ENCODE results near the gene DDX1.
A peak's percentile ranks its signal among the peaks of the same experiment; 100 is the strongest.
"Not testable (repeated sequence)": the region's sequence is repeated elsewhere in the genome, so short reads cannot be mapped to it uniquely, and the experiment has no call there.

DDX1 gene

GRCh38 chr2:15591692-15592463 lies at the start of gene DDX1:
Gene DDX1 (plus strand): TSS chr2:15591868. CDS start chr2:15591934, 66 bp downstream.
- DNase-seq, result peak; percentile 100

GRCh38 chr2:15542269-15542668 lies 49.4 kb upstream of the DDX1 start:
- DNase-seq, result not testable (repeated sequence)

DNA sequence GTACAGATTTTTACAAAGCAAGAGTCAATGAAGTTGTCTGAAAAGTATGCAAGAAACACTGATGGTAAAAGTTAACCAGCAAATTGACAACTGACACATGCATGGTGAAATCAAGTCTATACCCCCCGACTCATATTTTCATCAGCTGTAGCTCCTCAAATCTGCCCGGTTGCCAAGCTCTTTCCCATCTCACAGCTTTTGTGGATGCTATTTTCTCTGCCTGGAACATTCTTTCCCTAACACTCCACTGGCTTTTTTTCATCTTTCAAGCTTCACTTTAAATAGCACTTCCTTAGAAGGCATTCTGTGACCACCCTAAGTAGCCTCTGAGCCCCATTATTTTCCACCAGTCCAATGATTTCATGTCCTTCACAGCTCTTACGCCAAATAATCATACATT lies 48.6 kb upstream of the DDX1 start:
- no peak for DNase-seq

- DNase-seq, result no peak
Observed at GRCh38 chr2:15543541-15543940, 48.1 kb upstream of the DDX1 start.

- no peak for DNase-seq
Observed at GRCh38 chr2:15544227-15544626, 47.4 kb upstream of the DDX1 start.

DNA sequence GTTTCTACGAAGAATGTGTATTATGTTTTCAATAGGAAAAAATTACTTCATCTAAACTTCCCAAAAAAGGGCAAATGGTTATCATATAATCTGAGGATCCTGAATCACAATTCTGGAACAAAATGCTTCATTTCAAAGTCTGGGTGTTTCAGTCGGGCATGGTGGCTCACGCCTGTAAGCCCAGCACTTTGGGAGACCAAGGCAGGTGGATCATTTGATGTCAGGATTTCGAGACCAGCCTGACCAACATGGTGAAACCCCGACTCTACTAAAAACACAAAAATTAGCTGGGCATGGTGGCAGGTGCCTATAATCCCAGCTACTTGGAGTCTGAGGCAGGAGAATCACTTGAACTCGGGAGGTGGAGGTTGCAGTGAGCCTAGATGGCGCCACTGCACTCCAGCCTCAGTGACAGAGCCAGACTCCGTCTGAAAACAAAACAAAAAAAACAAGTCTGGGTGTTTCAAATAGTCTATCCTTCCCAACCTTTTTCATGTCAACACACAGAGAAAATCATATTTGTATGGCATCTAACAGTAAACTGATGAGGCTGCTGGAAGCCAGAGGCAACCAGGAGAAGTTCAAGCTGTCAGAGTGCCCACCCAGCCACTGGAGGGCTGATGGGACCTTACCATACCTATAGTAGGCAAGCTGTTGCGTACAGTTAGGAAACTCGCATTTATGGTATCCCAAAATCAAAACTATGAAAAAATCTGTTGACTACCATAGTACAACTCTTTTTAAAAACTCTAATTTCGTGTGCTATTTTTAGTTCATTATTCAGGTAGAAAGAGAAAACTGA lies 45.2 kb upstream of the DDX1 start:
- DNase-seq, result peak; percentile 100

GRCh38 chr2:15547115-15547876 lies 44.4 kb upstream of the DDX1 start:
- DNase-seq, result peak; percentile 100

DNA sequence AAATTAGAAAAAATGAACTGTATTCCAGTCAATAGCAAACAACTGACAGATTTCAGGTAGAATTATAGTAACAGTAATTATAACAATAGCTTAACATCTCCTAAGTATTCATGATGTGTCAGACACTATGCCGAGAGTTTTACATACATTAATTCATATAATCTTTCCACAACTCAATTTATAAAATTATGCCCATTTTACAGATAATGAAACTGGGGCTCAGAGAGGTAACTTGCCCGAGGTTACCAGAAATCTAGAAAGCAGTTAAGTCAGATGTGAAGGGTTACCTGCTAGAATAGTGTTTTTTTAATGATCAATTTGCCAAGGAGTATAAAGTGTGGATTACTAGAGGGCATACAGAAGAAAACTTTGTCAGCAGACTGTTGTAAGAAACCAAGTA lies 42.7 kb upstream of the DDX1 start:
- no peak for DNase-seq

- DNase-seq, result no peak
Observed at GRCh38 chr2:15553519-15553918, 38.1 kb upstream of the DDX1 start.

DNA sequence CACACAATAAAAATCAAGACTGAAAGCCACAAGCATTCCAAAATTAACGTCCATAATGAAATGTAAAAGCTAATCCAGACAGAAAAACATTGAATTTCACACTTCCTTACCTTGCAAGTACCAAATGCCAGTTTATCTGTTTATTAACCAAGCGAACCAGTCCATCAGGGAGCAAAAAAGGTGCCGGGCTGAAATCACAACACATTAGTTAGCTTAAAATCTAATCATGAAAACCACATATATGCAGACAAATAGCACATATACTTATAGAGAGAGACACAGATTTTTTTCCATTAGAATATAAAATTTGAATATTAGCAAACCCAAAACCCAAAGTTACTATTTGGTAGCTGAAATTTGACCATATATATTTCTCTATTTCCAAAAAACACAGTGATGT lies 37.7 kb upstream of the DDX1 start:
- DNase-seq, result no peak

DNA sequence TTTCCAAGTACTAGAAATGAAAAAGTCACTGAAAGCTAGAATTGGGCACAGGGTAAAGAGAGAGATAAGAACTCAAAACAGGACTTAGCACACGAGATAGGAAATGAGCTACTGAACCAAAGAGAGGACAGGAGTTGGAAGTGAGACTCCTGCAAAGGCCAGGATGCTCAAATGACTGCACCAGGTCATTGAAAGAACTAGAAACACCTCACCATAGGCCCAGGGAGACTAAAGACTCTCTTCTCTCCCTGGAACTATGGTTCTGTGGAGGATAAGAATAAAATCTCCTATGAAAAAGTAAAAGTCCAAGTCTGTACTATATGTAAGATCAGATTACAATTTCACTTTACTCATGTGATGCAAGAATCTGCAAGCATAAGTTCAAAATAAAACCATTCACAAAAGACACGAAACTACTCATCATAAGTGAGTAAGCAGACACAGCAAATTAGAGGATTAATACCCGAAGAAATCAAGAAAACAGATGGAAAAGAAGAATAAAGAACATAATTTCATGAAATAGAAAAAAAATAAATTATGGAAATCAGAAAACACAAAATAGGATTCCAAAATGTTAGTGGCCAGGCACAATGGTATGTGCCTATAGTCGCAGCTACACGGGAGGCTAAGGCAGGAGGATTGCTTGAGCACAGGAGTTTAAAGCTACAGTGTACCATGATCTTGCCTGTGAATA lies 37.0 kb upstream of the DDX1 start:
- no peak for DNase-seq

GRCh38 chr2:15555760-15556193 lies 35.9 kb upstream of the DDX1 start:
- DNase-seq, result no peak

DNA sequence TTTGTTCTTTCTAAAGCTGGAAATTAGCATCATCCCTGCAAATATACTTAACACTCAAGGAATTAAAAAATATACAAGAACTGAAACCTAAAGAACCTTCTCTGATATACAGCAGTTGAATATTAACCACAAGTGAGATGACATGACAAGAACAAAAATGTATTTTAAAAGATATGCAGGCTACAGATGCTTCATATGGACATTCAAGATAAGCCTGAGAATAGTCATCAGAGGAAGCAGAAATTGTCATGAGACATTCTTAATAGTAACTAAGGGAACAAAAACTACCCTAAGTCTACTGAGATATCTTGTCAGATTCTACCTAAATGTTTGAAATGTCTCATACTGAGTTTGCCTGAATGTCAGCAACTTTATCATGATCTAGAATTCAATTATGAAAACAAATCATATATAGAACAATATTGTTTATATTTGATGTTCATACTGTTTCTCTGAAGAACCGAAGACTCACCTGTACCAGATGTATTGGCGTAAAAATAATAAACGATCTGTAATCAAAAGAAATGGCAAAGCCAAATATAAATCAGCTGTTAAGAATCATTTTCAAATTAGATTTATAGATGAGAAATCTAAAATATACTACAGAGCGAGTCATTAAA lies 35.2 kb upstream of the DDX1 start:
- no peak for DNase-seq

DNA sequence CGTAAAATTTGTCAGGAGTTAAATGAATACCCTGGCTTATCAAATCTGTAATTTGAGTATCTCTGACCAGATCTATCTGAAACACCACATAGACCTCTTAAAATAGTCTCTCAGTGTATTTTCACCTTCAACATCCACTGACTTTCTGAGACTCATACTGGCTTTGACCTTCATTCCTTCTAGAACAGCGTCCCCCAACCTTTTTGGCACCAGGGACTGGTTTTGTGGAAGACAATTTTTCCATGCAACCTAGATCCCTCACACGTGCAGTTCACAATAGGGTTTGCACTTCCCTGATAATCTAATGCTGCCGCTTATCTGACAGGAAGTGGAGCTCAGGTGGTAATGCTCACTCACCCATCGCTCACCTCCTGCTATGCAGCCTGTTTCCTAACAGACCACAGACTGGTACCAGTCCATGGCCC lies 33.8 kb upstream of the DDX1 start:
- DNase-seq, result peak; percentile 100

DNA sequence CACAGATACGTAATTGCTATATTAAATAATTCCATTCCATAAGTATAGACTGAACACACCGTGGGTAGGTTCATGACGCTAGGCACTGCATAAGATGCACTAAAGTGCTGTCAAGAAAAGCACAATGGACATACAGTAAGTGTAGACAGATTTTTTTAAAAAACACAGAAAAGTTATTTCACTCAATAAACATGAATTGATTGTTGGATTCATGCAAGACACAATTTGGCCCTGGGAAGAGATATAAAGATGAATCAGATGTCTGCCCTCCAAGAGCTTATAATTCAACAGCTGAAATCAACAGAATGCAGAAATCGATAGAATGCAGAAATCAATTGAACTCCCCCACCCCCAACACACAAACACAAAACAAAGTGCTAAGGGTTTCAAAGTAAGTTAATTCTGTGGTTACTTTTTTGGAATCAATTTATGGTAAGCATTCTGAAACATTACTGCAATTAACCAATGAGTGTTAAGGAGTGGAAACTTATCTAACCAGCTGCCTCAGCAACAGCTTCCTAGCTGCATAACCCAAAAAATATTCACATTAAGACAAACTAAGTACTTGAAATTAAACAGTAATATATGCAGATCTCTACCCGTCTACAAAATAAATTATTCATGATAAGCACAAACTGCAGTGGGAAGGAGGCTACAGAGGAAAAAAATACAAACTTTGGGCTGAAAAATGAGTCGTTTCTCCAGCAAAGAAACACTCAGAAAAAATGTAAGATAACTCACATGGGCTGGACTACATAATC lies 32.1 kb upstream of the DDX1 start:
- DNase-seq, result peak; percentile 100

DNA sequence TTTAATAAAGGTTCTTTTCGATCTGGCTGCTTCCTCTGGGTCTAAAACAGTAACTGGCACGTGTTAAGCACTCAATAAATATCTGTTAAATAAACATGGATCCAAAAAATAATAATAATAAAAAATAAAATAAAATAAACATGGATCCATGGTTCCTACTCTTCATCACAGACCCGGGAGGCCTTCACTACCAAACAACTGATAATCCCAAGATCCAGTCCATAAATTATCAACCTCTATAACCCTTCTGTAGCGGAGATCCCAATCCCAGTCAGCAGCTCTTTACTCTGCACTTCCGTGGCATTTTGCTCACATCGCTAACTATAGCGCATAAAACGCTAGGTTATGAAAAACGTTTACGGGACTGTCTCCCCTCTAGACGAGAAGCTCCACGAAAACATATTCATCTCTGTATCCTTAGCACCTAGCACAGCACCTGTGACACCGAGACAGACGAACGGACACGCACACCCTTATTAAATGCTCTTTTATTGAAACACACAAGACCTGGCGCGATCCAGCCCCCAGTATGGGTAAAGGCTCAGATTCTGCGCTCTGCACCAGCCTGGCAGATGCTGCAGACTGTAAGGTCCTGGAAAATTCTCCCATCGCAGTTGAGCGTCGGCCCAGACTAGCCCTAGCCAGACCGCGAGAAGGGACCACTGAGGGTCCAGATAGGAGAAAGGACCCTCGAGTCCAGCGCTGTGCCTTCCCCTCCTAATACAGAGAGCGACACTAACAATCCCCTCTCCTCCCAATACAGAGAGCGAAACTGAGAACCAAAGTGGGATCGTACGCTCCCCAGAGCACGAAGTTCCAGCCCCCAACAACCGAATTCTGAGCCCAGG lies 31.3 kb upstream of the DDX1 start:
- DNase-seq, result peak; percentile 100

DNA sequence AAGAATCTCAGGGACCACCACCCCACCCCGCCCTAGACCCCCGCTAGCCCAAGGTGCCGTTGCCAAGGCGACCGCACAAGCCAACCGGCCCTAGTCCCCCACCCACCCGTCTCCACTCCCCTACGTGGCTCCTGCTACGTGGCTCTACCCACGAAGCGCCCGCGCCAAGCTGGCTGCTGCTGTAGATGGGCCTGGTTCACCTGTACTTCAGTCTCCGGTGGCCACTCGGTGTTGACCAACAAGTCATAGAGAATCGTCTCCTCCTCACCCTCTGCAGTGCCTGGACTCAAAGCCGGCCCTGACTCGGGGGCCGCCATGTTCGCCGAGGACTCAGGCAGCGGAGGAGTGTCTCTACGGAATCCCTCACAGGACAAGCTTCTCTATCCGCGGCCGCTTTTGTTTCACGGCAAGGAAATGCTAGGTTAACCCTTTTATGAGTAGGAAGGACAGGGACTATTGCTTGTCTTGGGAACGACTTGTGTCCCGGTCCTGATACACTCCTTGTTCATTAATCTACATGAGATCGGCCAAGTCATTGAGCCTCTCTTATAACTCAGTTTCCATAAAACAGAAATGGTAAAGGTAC lies 30.6 kb upstream of the DDX1 start, which contains the start of gene NBAS:
Gene NBAS (minus strand): TSS at position 347 of the 586 bp plus-strand sequence. CDS start 30 bp downstream, at position 317.
- DNase-seq, result peak; percentile 100

DNA sequence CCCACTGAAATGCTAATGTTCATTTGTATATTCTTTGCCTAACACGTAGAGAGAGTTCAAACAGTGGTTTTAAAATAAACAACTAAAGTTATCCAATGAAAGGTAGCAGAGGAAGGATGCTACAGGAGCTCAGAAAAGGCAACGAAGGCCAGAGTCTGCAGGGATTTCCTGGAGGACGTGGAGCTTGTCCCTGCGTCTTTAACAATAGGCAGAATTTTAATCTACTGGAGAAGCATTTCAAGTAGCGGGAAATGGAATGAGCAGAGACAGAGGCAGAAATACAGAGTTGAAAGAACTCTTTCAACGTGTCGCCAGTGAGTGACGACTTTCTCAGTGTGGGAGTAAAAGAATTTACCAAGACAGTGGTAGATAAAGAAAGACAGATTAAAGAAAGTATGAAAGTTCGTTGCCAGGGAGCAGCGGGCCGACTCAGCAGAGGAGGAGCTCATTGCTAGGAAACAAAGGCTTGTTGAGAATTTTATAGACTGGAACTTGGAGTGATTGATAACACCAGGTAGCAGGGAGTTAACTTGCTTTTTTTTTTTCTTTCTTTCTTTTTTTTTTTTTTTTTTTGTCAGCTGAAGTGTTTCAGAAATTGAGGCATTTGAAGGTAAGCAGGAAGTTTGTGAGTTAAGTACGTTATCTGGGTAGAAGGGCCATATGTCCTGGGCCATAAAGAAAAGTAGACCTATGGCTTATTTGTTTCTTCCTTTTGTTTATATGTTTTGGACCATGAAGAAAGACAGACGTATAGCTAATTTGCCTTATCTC lies 29.9 kb upstream of the DDX1 start:
- peak; percentile 100 for DNase-seq
